GM11168 (cell line): ENCODE results near the gene SLC24A3.

Experiments
- in situ Hi-C: fragments of 300-500 bp; cut with MboI; formaldehyde crosslinking; loops from one replicate; pipeline ENCODE4 v1.12.0; 2022; ENCODE audit warnings: low sequenced_read_pairs; ENCODE audit not compliant: unreplicated experiment

SLC24A3 gene

DNA sequence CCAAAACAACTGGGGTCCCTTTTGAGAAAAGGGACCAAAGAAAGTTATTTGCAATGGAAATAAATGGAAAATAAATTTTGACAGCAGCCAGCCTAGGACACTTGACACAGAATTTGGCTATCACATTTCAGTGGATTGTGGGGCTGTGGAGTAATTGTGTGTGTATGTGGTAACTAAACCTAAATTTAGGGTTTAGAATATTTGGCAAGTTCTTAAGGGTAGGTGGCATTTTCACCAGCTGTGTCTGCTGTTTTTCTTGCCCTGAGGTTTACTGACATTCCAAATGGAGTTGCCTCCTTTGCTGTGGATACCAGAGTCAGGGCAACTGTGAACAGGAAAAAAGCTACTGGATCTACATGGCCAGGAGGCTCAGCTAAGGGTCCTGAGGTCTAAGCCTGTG lies 270.9 kb downstream of the SLC24A3 start:
- in situ Hi-C loops = no loop called here

DNA sequence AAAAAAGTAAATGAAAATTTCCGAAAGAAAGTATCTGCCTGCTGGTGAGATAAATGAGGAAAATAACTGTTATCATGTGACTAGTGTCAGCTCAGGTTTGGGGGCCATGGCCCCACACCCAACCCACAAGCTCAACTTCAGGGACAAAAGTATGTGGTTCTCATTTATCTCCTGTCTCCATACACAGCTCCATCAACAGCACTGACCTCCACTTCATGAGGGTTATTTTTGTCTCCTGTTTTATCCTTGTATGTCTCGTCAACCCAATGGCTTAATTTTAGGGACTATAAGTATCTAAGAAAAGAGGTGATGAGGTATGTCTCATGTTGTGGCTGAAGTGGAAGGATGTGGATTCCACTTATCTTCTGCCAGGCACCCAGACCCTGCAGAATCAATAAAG lies 274.0 kb downstream of the SLC24A3 start:
- in situ Hi-C loops = no loop called here

DNA sequence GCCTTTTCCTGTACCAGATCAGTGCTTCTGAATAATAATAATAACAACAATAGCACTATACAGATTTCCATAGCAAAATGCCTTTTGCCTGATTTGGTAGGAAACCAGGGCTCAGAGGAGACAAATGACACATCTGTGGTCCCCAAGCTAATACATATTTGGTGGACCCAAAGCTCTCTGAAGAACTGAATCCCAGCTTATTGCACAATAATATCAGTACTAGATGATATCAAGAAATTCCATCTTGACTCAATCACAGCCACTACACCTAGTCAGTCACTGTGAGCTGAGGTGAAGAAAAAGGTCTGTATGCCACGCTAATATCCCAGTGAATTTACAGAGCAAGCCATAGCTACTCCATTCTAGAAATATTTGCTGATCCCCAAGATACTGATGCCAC lies 275.0 kb downstream of the SLC24A3 start:
- in situ Hi-C loops = no loop called here

DNA sequence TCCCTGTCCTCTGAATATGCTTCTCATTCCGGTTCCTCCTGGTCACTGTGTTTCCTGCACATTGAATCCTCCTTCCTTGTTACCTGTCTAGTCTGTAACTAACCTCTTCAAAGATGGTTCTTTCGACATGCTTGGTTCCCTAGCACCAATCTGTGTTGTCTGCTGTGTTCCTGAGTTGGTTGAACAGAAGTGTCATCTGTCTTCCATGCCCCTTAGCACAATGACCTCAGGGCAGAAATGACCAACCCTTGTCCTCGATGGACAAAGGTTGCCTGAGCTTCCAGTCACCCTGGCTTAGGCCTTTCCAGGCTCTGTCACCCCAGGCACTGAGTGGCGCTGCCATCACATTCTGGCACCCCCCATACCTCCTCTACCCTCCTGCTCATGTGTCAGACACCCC lies 278.8 kb downstream of the SLC24A3 start:
- in situ Hi-C loops = no loop called here

DNA sequence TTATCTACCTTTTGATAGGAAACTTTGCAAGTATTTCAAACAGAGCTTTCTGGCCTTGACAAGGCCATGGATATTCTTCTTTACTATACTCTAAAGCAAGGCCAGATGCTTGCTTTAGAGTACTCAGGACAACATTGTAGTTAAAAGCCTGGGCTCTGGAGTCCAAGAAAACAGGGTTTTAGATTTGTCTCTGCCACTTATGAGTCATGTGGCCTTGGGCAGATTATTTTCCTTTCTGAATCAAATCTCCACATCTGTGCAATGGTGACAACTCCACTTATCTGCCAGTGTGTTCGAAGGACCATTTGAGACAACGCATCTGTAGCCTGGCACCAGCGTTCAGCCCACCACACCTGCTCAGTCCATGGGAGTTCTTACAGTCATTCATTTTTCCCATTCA lies 279.7 kb downstream of the SLC24A3 start:
- in situ Hi-C loops = no loop called here

DNA sequence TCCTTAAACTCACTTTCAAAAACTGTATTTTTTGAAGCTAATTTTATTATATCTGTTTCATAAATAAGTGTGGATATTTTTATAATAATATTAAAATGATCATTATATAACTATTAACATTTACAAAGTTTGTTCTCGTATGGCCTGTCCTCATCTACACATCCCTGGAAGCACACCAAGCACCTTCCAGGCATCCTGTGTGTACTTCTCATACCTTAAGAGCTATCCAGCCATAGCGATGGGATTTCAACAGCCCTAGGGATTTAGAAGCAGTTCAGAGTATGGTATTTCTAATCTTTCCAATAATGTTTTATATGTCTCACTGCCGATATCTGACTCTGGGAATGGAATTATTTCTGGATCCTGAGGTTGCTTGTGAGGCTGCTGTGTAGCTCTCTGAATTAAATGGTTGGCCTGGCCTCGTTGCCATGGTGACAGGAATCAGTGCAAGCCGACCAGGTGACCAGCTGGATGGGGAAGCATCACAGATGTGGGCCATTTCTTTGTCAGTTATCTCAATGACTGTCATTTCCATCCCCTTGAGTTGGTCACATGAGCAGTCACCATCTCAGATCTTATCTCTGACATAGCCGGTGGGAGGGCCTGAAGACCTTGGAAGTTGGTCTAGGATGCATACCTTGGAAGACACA lies 280.4 kb downstream of the SLC24A3 start:
- in situ Hi-C loops = no loop called here

DNA sequence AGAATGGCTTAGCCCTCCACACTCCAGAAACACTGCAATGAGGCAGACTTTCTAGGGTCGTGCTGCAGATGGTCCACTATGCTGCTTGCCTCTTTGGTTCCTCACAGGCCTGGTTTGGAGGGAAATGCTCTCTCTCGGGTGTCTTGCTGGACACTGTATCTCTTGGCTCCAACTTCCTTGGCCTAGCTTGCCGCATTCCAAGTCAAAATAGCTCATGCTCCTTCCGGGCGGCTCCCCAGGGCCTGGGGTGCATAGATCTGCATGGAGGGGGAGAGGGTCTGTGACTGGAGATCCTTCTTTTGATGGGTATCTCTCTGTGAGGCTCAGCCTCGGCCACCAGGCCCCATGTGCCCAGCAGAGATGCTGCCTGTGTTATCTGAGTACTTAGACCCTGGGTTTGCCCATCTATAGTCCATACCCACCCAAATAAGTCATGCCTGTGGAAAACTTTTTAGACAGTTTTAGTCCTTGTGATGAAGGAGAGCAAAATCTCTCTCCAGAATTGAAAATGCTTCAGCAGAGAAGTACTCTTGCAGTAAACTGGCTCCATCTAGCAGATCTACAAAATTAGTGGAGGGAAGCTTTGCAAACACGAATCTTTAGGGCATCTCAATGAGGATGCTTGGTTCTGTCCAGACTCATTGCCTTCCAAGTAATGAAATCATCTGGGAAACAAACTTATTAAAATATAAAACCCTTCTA lies 281.5 kb downstream of the SLC24A3 start:
- in situ Hi-C loops = no loop called here

DNA sequence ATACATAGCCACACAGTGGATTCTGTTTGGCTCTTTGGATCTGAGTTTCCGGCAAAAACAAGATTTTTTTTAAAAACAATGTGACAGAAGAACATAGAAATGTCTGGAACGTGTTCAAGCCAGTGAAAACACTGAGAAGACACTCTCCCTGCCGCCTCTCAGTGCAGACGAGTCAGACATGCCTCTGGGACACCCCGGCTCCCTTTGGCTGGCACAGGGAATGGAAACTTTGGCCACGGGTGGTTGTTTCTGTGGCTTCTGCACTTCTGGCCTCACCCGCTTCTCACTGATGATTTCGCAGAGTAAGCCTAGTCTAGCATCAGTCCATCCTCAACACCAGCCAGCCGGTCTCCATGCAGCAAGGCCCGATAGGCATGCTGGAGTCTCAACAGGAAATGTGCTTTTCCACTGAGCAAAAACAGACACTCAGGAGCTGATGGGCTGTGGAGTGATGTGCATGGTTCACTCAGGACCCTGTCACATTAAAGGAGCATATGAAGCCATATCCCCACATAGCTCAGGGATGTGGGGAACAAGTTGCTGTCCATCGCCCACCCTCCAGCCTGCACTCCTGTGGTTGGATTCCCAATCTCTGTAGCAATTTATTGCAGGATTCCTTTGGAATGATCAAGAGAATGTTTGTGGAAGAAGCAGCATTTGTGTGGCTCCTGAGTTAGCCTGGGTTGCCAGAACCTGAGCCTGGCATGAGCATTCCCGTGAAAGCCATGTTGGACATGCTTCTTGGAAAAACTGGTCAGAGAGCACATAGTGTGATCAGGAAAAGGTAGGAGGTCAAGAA lies 283.7 kb downstream of the SLC24A3 start:
- in situ Hi-C loops = no loop called here

DNA sequence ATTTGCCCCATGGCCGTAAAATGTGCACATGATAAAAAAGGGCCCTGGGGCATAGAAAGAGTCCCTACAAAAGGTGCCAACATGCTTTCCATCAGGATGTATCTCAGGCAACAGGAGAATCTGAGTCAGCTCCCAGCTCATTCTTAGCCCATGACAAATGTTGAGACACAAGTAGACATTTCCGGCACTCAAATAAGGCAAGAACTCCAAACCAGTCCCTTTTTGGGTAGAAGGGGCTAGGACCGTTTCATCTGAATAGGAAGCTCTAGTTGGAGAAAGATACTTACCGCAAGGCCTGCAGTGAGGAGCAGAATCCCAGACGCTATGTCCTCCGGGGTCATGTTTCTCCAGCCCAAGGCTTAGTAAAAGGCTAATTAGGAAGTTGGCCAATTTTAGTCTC lies 284.6 kb downstream of the SLC24A3 start:
- in situ Hi-C loops = no loop called here

DNA sequence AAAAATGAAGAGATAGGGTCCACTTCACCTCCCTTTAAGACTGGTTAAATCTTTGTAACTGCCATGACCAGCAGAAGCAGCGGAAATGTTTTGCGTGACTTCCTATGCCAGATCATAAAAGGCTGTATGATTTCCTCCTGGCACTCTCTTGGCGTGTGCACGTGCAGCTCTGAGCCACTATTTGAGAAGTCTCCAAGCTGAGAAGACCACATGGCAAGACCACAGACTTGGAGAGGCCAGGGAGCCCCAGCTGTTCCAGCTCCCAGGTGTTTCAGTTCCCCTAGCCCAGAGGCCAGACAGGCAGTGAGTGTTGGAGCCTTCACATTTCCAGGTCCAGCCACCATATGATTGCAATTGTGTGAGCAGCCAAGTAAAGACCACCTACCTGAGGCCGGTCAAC lies 286.3 kb downstream of the SLC24A3 start:
- in situ Hi-C loops = no loop called here

DNA sequence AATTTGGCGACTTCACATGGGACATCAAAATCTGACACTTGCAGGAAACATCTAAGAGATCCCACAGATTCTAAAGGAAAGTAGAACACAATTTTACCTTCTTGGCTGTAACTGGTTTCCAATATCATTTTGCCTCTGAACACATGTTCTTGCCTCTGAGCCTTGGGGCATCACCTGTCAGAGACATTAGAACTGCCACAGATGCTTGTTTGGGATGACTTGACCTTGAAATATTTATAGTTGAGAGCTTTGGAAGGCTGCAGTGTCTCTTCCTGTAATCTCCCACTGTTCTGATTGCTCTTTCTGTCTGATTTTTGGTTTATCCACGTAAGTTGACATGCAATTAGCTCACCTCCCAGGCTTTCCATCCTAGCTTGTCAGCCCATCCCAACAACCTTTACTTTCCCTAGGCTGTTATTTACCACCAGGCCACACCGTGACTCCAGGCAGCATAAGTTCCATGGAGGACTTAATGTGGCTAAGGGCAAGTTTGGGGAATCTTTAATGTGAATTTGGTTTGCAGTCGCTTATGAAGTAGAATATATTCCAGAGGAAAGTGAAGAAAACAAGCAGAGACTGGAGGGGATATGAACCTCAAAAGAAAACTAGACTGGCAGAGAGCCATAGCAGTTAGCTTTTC lies 289.2 kb downstream of the SLC24A3 start:
- in situ Hi-C loops = no loop called here

DNA sequence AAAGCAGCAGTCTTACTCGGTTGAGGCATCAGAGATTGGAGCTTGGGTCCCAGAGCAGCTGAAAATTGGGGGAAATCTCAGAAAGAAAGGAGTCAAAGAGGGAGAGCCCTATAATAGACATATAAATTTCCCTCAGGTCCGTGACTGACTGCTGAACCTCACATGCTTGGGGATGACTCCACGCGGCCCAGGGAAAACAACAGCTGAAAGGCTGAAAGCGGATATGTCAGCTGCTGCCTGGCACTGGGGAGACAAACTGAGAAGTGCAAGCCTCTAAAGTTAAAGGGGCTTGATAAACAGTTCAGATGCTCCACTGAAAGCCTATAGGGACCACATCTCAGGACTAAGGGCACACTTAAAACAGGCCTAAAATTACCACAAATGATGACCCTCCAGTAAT lies 289.7 kb downstream of the SLC24A3 start:
- in situ Hi-C loops = no loop called here

DNA sequence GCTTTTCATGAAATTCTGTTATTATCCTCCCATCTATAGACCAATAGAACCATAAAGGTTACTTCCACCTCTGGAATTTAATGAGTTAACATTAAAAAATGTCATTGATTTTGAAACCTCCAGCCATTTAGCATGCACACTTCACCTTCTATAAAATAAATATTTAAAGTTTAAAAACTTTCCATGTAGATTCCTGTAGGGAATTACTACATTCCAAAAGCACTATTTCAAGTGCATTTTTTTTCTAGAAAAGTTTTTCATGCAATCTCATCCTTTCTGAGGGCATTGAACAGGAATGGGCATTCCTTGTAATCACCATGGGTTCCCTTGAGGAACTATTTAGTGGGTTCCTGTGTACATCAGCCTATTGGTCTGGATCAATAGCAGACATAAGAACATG lies 291.8 kb downstream of the SLC24A3 start:
- in situ Hi-C loops = no loop called here

DNA sequence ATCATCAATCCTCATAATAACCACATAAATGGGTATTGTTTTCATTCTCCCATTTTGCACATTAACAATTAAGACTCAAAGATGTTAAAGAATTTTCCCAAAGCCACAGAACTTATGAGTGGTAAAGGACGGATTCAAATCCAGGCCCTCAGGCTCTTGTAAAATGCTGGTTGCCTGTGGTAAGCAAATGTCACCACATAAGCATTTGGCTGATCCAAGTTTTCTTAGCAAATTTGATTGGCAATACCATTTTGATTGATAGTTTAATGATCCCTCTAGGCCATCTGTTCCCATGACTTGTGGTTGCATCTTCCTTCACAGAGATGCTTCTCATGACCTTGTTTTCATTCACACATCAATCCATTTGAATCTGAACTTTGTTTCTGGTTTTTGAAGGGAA lies 293.6 kb downstream of the SLC24A3 start:
- in situ Hi-C loops = no loop called here

DNA sequence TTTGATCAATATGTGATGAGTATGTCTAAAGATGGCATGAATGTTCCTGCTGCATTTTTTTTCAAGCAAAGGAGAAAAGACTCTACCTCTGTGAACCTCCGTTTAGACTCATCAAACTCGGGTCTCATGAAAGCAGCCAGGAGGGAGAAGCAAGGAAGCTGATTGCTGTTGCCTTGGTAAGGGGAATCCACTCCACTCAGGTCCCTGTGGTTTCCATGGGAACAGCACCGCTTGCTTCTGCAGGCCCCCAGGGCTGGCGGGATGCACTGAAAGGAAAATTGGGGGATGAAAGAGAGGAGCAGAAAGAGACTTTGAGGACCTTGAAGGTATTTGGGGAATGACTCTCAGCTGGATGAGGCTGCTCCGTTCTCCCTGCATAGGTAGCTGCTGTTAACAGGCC lies 296.0 kb downstream of the SLC24A3 start:
- in situ Hi-C loops = no loop called here

DNA sequence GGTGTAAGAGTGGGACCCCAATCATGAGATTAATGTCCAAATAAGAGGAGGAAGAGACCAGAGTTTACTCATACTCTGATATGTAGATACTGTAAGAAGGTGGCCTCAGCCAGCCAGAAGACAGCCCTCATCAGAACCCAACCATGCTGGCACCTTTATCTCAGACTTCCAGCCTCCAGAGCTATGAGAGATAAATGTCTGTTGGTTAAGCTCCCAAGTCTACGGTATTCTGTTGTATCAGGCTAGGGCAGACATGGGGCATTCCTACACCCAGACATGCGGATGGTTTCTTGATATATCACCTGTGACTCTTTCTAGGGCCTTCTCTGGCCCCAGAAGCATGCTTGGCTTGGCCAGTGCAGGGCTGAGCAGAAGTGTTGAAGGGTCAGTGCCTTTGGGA lies 298.2 kb downstream of the SLC24A3 start:
- in situ Hi-C loops = no loop called here

DNA sequence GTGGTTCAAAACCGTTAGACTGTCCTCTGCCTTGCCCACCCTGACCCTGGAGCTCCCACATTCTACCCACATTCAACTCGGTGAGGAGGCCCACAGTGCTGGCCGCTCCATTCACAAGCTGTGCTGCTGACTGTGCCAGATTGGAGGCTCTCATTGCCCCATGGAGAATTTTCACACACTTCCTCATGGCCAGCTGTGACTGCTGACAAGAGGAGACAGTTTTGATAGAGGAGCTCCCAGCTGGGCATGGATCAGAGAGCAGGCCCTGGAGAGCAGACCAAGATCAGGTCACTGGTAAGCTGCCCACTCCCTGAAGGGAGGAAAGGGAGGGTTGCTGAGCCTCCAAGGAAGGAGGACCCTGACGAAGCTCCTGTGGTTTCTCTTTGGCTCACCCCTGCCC lies 299.5 kb downstream of the SLC24A3 start:
- in situ Hi-C loops = no loop called here

DNA sequence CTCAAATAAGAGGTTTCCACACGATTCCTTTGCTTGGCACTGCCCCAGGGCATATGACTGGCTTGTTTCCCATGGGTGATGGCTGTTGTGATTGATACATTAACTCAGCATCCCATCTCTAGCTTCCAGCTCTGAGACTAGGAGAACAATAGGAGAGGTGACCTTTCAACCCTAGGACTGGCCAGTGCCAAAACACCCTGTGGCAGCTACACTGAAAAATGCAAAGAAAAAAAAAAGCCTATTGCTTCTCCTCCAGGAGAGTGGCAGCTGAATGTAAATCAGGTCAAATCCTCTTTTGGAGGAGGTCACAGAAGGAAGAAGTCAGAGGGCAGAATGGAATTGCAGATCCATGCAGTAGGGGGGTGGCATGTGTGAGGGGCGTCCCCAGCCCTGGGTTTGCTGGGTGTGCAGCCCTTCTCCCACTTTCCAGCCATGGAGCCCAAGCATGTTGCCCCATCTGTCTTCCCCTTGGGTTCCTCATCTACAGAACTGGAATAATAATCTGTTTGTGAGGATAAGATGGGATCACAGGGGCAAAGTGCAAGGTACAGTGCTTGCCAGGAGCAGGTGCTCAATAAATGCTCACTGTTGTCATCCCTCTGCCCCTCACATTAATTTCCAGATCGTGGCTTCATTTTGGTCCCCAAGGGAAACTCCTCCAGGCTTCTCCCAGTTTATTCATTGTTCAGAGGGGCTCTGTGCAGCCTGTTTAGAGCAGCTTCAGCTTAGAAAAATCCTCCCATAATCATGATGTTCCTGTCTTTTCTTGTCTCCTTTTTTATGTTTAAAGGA lies 300.6 kb downstream of the SLC24A3 start:
- in situ Hi-C loops = no loop called here

DNA sequence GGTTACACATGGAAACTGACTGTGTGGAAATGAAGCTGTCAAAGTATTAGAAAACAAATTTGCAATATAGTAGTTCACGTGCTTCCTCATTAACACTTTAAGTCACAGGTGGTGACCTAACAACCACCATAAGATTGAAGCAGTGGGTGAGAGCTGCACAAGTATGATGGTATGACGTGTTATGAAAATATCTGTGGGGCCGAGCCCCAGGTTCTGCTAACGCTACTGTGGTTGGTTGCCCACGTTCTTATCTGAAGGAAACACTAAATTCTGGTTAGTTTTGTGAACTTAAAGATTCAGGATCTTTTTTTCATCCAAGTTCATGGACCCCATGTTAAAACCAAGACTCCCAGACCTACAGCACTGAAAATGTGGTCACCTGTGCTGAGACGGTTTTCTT lies 302.6 kb downstream of the SLC24A3 start:
- in situ Hi-C loops = no loop called here

DNA sequence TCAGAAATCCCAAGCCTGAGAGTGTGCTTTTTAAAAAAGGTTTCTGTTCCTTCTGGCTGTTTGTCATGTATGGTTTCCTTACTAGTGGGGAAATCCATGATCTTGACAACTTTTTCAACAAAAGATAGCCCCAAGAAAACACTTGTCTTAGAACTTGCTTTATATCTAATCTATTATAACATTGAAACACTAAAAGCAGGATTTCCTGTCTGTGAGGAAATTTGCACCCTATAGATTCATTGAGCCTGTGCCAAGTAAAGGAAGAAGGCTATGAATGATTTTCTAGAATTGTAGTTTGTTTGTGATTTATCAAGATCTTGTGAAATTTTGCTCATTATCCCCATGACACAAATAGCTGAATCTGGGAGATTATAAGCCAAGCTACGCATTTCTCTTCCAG lies 307.0 kb downstream of the SLC24A3 start:
- in situ Hi-C loops = no loop called here
